Skeletal muscle tissue (tissue), 4 donors: ENCODE results near the gene KRTAP10-10. TPM values are rescaled to one million over a fixed set of nuclear protein-coding genes. Genes with fewer than 3 reads are reported as not detected.
"Not testable (repeated sequence)": the region's sequence is repeated elsewhere in the genome, so short reads cannot be mapped to it uniquely, and the experiment has no call there.

Source experiments
- H3K27ac ChIP-seq: one replicate; pipeline ENCODE4 v1.7.0; 2013; ENCODE audit warnings: mild to moderate bottlenecking, low read depth, low read length, inconsistent platforms
- H3K27me3 ChIP-seq, 3 donors: one replicate each; pipeline ENCODE4 v1.7.0; 2013; ENCODE audit warnings: low read length in 3 of 3; ENCODE audit not compliant: control insufficient read depth in 3 of 3, insufficient read depth in 3 of 3
- H3K36me3 ChIP-seq, 3 donors: one replicate each; pipeline ENCODE4 v1.7.0; 2013; ENCODE audit warnings: low read length in 3 of 3; ENCODE audit not compliant: control insufficient read depth in 3 of 3, insufficient read depth in 3 of 3
- H3K4me1 ChIP-seq, 3 donors: one replicate each; pipeline ENCODE4 v1.7.0; 2013; ENCODE audit warnings: low read length in 3 of 3, mild to moderate bottlenecking in 3 of 3; ENCODE audit not compliant: control insufficient read depth in 3 of 3, insufficient read depth in 3 of 3
- H3K4me3 ChIP-seq, 3 donors: one replicate each; pipeline ENCODE4 v1.7.0; 2013; ENCODE audit warnings: low read length in 3 of 3
- H3K9ac ChIP-seq, 3 donors: one replicate each; pipeline ENCODE4 v1.7.0; 2013; ENCODE audit warnings: low read length in 3 of 3, mild to moderate bottlenecking in 3 of 3, moderate library complexity in 2 of 3, low read depth in 1 of 3
- H3K9me3 ChIP-seq, 3 donors: one replicate each; pipeline ENCODE4 v1.7.0; 2013; ENCODE audit warnings: low read length in 3 of 3; ENCODE audit not compliant: control insufficient read depth in 3 of 3
- total RNA-seq: library from RNA; depleted of rRNA; stranded (reverse); fragments of >200 nt; gene quantifications from one replicate; pipeline ENCODE4 v1.2.3, GENCODE V29; 2014
- donor health status: Osteomylitis.

Gene KRTAP10-10
- total RNA-seq, 1 donor from 2014 or later, result not detected

- Histone ChIP-seq H3K4me1 (no peaks in the 10 kb centered on the region), H3K27me3 (peaks cover 8 to 26% (median 25%) of the 10 kb centered on the region in 3 donors), H3K9ac (no peak overlapping the region), H3K4me3 (no peak overlapping the region), H3K27ac (no peak overlapping the region), H3K9me3 (no peaks in the 10 kb centered on the region), H3K36me3 (no peaks in the 10 kb centered on the region)
Observed at GRCh38 chr21:44658541-44658910, 21.4 kb downstream of the KRTAP10-10 start.

- H3K36me3 ChIP-seq, result no peaks in the 10 kb centered on the region
- H3K27ac ChIP-seq, result no peak overlapping the region
- H3K9ac ChIP-seq, result no peak overlapping the region
- H3K9me3 ChIP-seq, result no peaks in the 10 kb centered on the region
- no peaks in the 10 kb centered on the region for H3K4me1 ChIP-seq
- H3K27me3 ChIP-seq, result peaks cover 8 to 21% (median 20%) of the 10 kb centered on the region in 3 donors
- no peak overlapping the region for H3K4me3 ChIP-seq
Observed at GRCh38 chr21:44658913-44659595, 21.9 kb downstream of the KRTAP10-10 start.

GRCh38 chr21:44661567-44661966 lies 24.4 kb downstream of the KRTAP10-10 start:
- H3K27ac ChIP-seq, H3K4me3 ChIP-seq, H3K9ac ChIP-seq, H3K36me3 ChIP-seq, H3K9me3 ChIP-seq, H3K4me1 ChIP-seq: not testable (repeated sequence)
- H3K27me3 ChIP-seq, result peaks cover 8 to 16% (median 13%) of the 10 kb centered on the region in 3 donors

GRCh38 chr21:44664691-44665090 lies 27.5 kb downstream of the KRTAP10-10 start:
- H3K27ac ChIP-seq, result no peak overlapping the region
- H3K4me3 ChIP-seq, result no peak overlapping the region
- no peaks in the 10 kb centered on the region for H3K9me3 ChIP-seq
- peaks cover 0 to 3% (median 0%) of the 10 kb centered on the region in 3 donors for H3K27me3 ChIP-seq
- H3K36me3 ChIP-seq, result no peaks in the 10 kb centered on the region
- no peaks in the 10 kb centered on the region for H3K4me1 ChIP-seq
- H3K9ac ChIP-seq, result no peak overlapping the region

GRCh38 chr21:44666401-44667320 lies 29.5 kb downstream of the KRTAP10-10 start, which contains the start of gene KRTAP12-2:
TSS of gene KRTAP12-2 (minus strand) at chr21:44666927. CDS start at chr21:44666886, 41 bp downstream.
- H3K36me3 ChIP-seq, result no peaks in the 10 kb centered on the region
- H3K27ac ChIP-seq, result no peak within 1 kb of the TSS
- peaks cover 0 to 8% (median 0%) of the 10 kb centered on the region in 3 donors for H3K27me3 ChIP-seq
- no peak within 1 kb of the TSS for H3K9ac ChIP-seq
- H3K4me3 ChIP-seq, result no peak within 1 kb of the TSS
- peaks cover 0 to 7% (median 4%) of the 10 kb centered on the region in 3 donors for H3K9me3 ChIP-seq
- no peaks in the 10 kb centered on the region for H3K4me1 ChIP-seq

- H3K27me3 ChIP-seq, result peaks cover 0 to 8% (median 0%) of the 10 kb centered on the region in 3 donors
Observed at GRCh38 chr21:44667612-44668011, 30.5 kb downstream of the KRTAP10-10 start.

GRCh38 chr21:44670642-44671432 lies 33.7 kb downstream of the KRTAP10-10 start:
- peaks cover 0 to 7% (median 4%) of the 10 kb centered on the region in 3 donors for H3K9me3 ChIP-seq
- no peak overlapping the region for H3K27ac ChIP-seq
- H3K9ac ChIP-seq, result no peak overlapping the region
- no peaks in the 10 kb centered on the region for H3K4me1 ChIP-seq
- H3K36me3 ChIP-seq, result no peaks in the 10 kb centered on the region
- no peak overlapping the region for H3K4me3 ChIP-seq
- peaks cover 0 to 8% (median 0%) of the 10 kb centered on the region in 3 donors for H3K27me3 ChIP-seq

More at GRCh38 chr21:44667612-44668011, 30.5 kb downstream of the KRTAP10-10 start:
- Histone ChIP-seq H3K27ac (no peak overlapping the region), H3K36me3 (no peaks in the 10 kb centered on the region), H3K9ac (no peak overlapping the region), H3K4me1 (no peaks in the 10 kb centered on the region), H3K4me3 (no peak overlapping the region), H3K9me3 (peaks cover 0 to 7% (median 4%) of the 10 kb centered on the region in 3 donors)

- Histone ChIP-seq H3K4me3 (no peak overlapping the region), H3K4me1 (no peaks in the 10 kb centered on the region), H3K9me3 (peaks cover 0 to 7% (median 4%) of the 10 kb centered on the region in 3 donors), H3K36me3 (no peaks in the 10 kb centered on the region), H3K27ac (no peak overlapping the region), H3K9ac (no peak overlapping the region), H3K27me3 (peaks cover 0 to 10% (median under 1%) of the 10 kb centered on the region in 3 donors)
Observed at GRCh38 chr21:44671911-44672310, 34.8 kb downstream of the KRTAP10-10 start.

- H3K36me3 ChIP-seq, result no peaks in the 10 kb centered on the region
- H3K4me3 ChIP-seq, result no peak overlapping the region
Observed at GRCh38 chr21:44677881-44678280, 40.7 kb downstream of the KRTAP10-10 start.

More at GRCh38 chr21:44677881-44678280, 40.7 kb downstream of the KRTAP10-10 start:
- no peak overlapping the region for H3K27ac ChIP-seq
- peaks cover 0 to 17% (median 11%) of the 10 kb centered on the region in 3 donors for H3K27me3 ChIP-seq
- no peaks in the 10 kb centered on the region for H3K4me1 ChIP-seq
- no peaks in the 10 kb centered on the region for H3K9me3 ChIP-seq
- H3K9ac ChIP-seq, result no peak overlapping the region
